K562 (cell line): ENCODE measurements around the gene SLC34A3. TPM values are rescaled to one million over a fixed set of nuclear protein-coding genes. Genes with fewer than 3 reads are reported as not detected.
A peak's percentile ranks its signal among the peaks of the same experiment; 100 is the strongest.

Experiments
- ATAC-seq: fragments of 200-7000 bp; cut with Tn5 transposase; 3 replicates; pipeline ENCODE4 v1.9.1; 2020; ENCODE audit warnings: moderate library complexity
- BruUV-seq: library from RNA; stranded (reverse); fragments of 400-500 nt; replicated peaks from 2 replicates; lab custom pipeline; 2021; lab: Mats Ljungman, UMichigan
- CTCF ChIA-PET: fragments of 300-600 bp; formaldehyde crosslinking; extraction: SDS; loops from one replicate; lab custom pipeline; 2021; ENCODE audit warnings: low intra/inter-chr PET ratio; lab: Yijun Ruan, JAX
- POLR2A ChIA-PET: fragments of 300-600, 350-650 bp; sonication (Branson Sonifier 250); formaldehyde crosslinking; extraction: SDS; loops from one replicate; lab custom pipeline; 2021; ENCODE audit warnings: antibody characterized with exemption, inconsistent platforms; lab: Yijun Ruan, JAX
- DNase-seq, 4 experiments: peaks; one replicate each; pipeline versions ENCODE4 v3.0.0 to v3.0.0-alpha.2; 2011 to 2018; ENCODE audit warnings: low spot score in 3 of 4, mixed read lengths in 3 of 4; ENCODE audit errors: extremely low read depth in 1 of 4
- FAIRE-seq: peaks from 2 replicates; lab custom pipeline; 2011; peaks lifted over from hg19 to GRCh38; lab: Jason Lieb, UNC
- H2AFZ ChIP-seq: 2 replicates; pipeline ENCODE4 v1.6.0; 2011; ENCODE audit warnings: low read depth, low read length, control low read depth, inconsistent platforms
- H3K27ac ChIP-seq: fragments of 200-600 bp; 3 replicates; pipeline ENCODE4 v1.8.0; 2011; ENCODE audit warnings: low read depth, mild to moderate bottlenecking, control low read depth, inconsistent platforms, low read length, moderate library complexity, mixed read lengths; ENCODE audit errors: extremely low read depth
- H3K27me3 ChIP-seq, 2 experiments: fragments of 300-600 bp in 1 of 2; 2 replicates in 1 of 2; 3 replicates in 1 of 2; pipeline versions ENCODE4 v1.6.0 to v1.8.0; 2011; ENCODE audit warnings: inconsistent platforms in 2 of 2, low read length in 2 of 2, mild to moderate bottlenecking in 1 of 2, mixed read lengths in 1 of 2, moderate library complexity in 1 of 2; ENCODE audit not compliant: control insufficient read depth in 2 of 2, insufficient read depth in 2 of 2
- H3K36me3 ChIP-seq: fragments of 300-600 bp; 3 replicates; pipeline ENCODE4 v1.8.0; 2011; ENCODE audit warnings: mild to moderate bottlenecking, low read length, inconsistent platforms; ENCODE audit not compliant: control insufficient read depth, insufficient read depth
- H3K4me1 ChIP-seq, 2 experiments: fragments of 200-600 bp in 1 of 2; replicated peaks in 1 of 2; 2 replicates in 1 of 2; 3 replicates in 1 of 2; pipeline versions ENCODE4 v1.5.1 to v1.8.0; 2011; ENCODE audit warnings: inconsistent platforms in 2 of 2, low read length in 2 of 2, mild to moderate bottlenecking in 1 of 2, mixed read lengths in 1 of 2, moderate library complexity in 1 of 2; ENCODE audit not compliant: control insufficient read depth in 2 of 2, insufficient read depth in 2 of 2
- H3K4me2 ChIP-seq: 2 replicates; pipeline ENCODE4 v1.6.1; 2011; ENCODE audit warnings: low read length, control low read depth, inconsistent platforms, mixed read lengths; ENCODE audit not compliant: insufficient read depth
- H3K4me3 ChIP-seq: fragments of 200-600 bp; sonication (generic), shearing (Covaris generic); 2 replicates; pipeline ENCODE4 v1.5.1; 2016; ENCODE audit warnings: control low read depth, inconsistent platforms
- H3K79me2 ChIP-seq: fragments of 200-600 bp; 3 replicates; pipeline ENCODE4 v1.8.0; 2011; ENCODE audit warnings: low read length, inconsistent platforms; ENCODE audit not compliant: control insufficient read depth, insufficient read depth
- H3K9ac ChIP-seq, 2 experiments: 2 replicates each; pipeline versions ENCODE4 v1.6.0 to v1.6.1; 2011; ENCODE audit warnings: low read depth in 2 of 2, low read length in 2 of 2, control low read depth in 1 of 2, inconsistent platforms in 1 of 2, mild to moderate bottlenecking in 1 of 2, mixed read lengths in 1 of 2; ENCODE audit not compliant: insufficient read depth in 1 of 2
- H3K9me1 ChIP-seq: one replicate; pipeline ENCODE4 v1.6.0; 2011; ENCODE audit warnings: inconsistent platforms, mild to moderate bottlenecking, low read length, moderate library complexity; ENCODE audit not compliant: control insufficient read depth, insufficient read depth
- H3K9me3 ChIP-seq: replicated peaks from 2 replicates; pipeline ENCODE4 v1.5.1; 2011; ENCODE audit warnings: low read depth, low read length, inconsistent platforms; ENCODE audit not compliant: control insufficient read depth, insufficient read depth
- H4K20me1 ChIP-seq: replicated peaks from 2 replicates; pipeline ENCODE4 v1.6.1; 2011; ENCODE audit warnings: low read length, inconsistent platforms, mixed read lengths; ENCODE audit not compliant: control insufficient read depth, insufficient read depth
- MLX ChIP-seq, 2 experiments: fragments of 450-650 bp in 1 of 2; sonication (generic) in 1 of 2; formaldehyde crosslinking; conservative IDR thresholded peaks; 2 replicates each; pipeline versions ENCODE4 v1.4.0 to v1.8.1; 2020 to 2022; ENCODE audit warnings: mild to moderate bottlenecking in 1 of 2, missing genetic modification reagents in 1 of 2
- POLR2G ChIP-seq: fragments of 200-400 bp; formaldehyde crosslinking; IDR thresholded peaks from 2 replicates; pipeline ENCODE4 v1.6.1; 2017; ENCODE audit warnings: low read depth, mild to moderate bottlenecking, antibody characterized with exemption, low read length, moderate library complexity
- PURB ChIP-seq: sonication (generic); formaldehyde crosslinking; IDR thresholded peaks from 2 replicates; pipeline ENCODE4 v1.9.0; 2021; ENCODE audit warnings: low read depth, mild to moderate bottlenecking, missing genetic modification reagents
- RBFOX2 ChIP-seq: fragments of 200-400 bp; formaldehyde crosslinking; IDR thresholded peaks from 2 replicates; pipeline ENCODE4 v1.6.1; 2017; ENCODE audit warnings: low read depth, mild to moderate bottlenecking, low read length, moderate library complexity
- RNF2 ChIP-seq: sonication (generic); IDR thresholded peaks from 2 replicates; pipeline ENCODE4 v1.6.1; 2016
- SMARCC2 ChIP-seq: fragments of 450-650 bp; IDR thresholded peaks from 2 replicates; pipeline ENCODE4 v1.6.1; 2017; ENCODE audit warnings: antibody characterized with exemption, moderate library complexity, mild to moderate bottlenecking, low read depth
- XRCC5 ChIP-seq: fragments of 200-400 bp; formaldehyde crosslinking; IDR thresholded peaks from 2 replicates; pipeline ENCODE4 v1.6.1; 2017; ENCODE audit warnings: low read depth, mild to moderate bottlenecking, low read length
- ZBTB12 ChIP-seq: fragments of 250-450 bp; sonication (Bioruptor Pico); IDR thresholded peaks from 2 replicates; pipeline ENCODE4 v1.4.0; 2020
- WGBS: fragments of 100-300 bp; shearing (Covaris generic); methylation state at CpG from one replicate; pipeline ENCODE4 v1.1.6; 2016; ENCODE audit warnings: low coverage, mixed read lengths; ENCODE audit not compliant: insufficient coverage; ENCODE audit errors: missing lambda C conversion rate; 5-methylcytosine and 5-hydroxymethylcytosine counted together
- in situ Hi-C: fragments of 300-500 bp; cut with MboI; formaldehyde crosslinking; loops from 4 replicates; pipeline ENCODE4 v1.15.0; 2018; ENCODE audit warnings: inconsistent platforms, mixed read lengths
- intact Hi-C: fragments of 100-400 bp; cut with micrococcal nuclease; formaldehyde crosslinking; loops from 2 replicates; pipeline ENCODE4 v1.14.2; 2022
- polyA plus RNA-seq, 8 experiments: library from polyadenylated mRNA; depleted of rRNA in 4 of 8; stranded (reverse) in 5 of 8; unstranded in 3 of 8; fragments of >200 nt; fragmentation: Nextera tagmentation in 2 of 8; fragmentation: Illumina TruSeq in 1 of 8; extraction: Ambion mirVana in 2 of 8; extraction: Trizol in 1 of 8; gene quantifications; 2 replicates each; pipeline versions ENCODE4 v1.2.1 to v1.2.3, GENCODE V29; 2011 to 2014; ENCODE audit warnings: inconsistent platforms in 1 of 8, missing spikeins in 1 of 8
- total RNA-seq, 7 experiments: library from RNA; depleted of rRNA in 6 of 7; stranded (reverse); fragments of >200 nt in 6 of 7; fragmentation: Illumina TruSeq in 2 of 7; extraction: Trizol in 2 of 7; gene quantifications; 2 replicates each; pipeline versions ENCODE4 v1.2.1 to v1.2.3, GENCODE V29; 2011 to 2021; ENCODE audit warnings: low replicate concordance in 1 of 7

The SLC34A3 gene
- total and polyA plus RNA-seq, 9 of the 15 experiments (the other 6 are each of a cell fraction or from before 2014, with no cell fraction given): not detected

- no peak for TF ChIP-seq PURB (CRISPR knock-in tag)
- TF ChIP-seq SMARCC2: no peak
- TF ChIP-seq XRCC5: no peak
- TF ChIP-seq ZBTB12: no peak
- TF ChIP-seq MLX (CRISPR knock-in tag; conservative IDR thresholded peaks at IDR 0.05): no peak
Measured at GRCh38 chr9:137182836-137183235, 47.9 kb upstream of the SLC34A3 start (continued).

GRCh38 chr9:137183980-137184595 is 46.6 kb upstream of the SLC34A3 start:
- Histone ChIP-seq H3K79me2 (peaks cover 26% of the 10 kb centered on the region), H3K4me2 (no peak overlapping the region), H3K9ac (no peak overlapping the region; a peak in 1 of 4 replicates), H3K27ac (no peak overlapping the region), H2AFZ (no peak overlapping the region), H3K36me3 (peaks cover 74% of the 10 kb centered on the region; the same call in 2 of the 3 replicates), H3K4me1 (peaks cover 11 to 79% of the 10 kb centered on the region in 2 experiments), H4K20me1 (peaks cover 8% of the 10 kb centered on the region), H3K9me1 (no peaks in the 10 kb centered on the region), H3K4me3 (no peak overlapping the region), H3K9me3 (no peaks in the 10 kb centered on the region), H3K27me3 (no peaks in the 10 kb centered on the region)
- CTCF ChIA-PET: no interaction called here
- no TSS peak for BruUV-seq
- TF ChIP-seq POLR2G (0 out of 2 replicates have a peak, but pooled peaks have one; percentile 57), RBFOX2 (0 out of 2 replicates have a peak, but pooled peaks have one; percentile 28), RNF2 (no peak)
- in situ Hi-C loops: no loop called here
- POLR2A ChIA-PET: interaction anchor here (0.5 to 1.1 kb wide), 3 partner anchors 10 to 15 kb away, joined by 3 to 9 read pairs (median 4); no protein-coding TSS in a partner anchor
- ATAC-seq (no peak), DNase-seq (no peak), FAIRE-seq (no peak)
- WGBS: 91% methylated on average over 25 of the region's 27 CpGs
- intact Hi-C loops: no loop called here
